Retinal pigment epithelial cell (primary cell): ENCODE measurements around the gene FAM229B.

ENCODE experiments used
- DNase-seq: peaks from one replicate; pipeline ENCODE4 v3.0.0-alpha.2; 2010; ENCODE audit warnings: low read depth
- H3K4me3 ChIP-seq: 2 replicates; pipeline ENCODE4 v1.5.1; 2011; ENCODE audit warnings: mild to moderate bottlenecking, low read length, control low read depth, moderate library complexity
- CTCF ChIP-seq: conservative IDR thresholded peaks from 2 replicates; pipeline ENCODE4 v1.5.1; 2011; ENCODE audit warnings: low read depth, low read length, control low read depth, inconsistent platforms

FAM229B gene

GRCh38 chr6:112054001-112054400 is 33.4 kb upstream of the FAM229B start, which contains the start of gene CCN6:
Gene CCN6, plus strand, starts transcription at chr6:112054104. Its CDS starts 254 bp downstream, at chr6:112054358.
- DNase-seq = no peak
- no peak within 1 kb of the TSS for H3K4me3 ChIP-seq
- no peak for TF ChIP-seq CTCF

GRCh38 chr6:112054555-112055190 is 32.7 kb upstream of the FAM229B start:
- TF ChIP-seq CTCF = no peak
- H3K4me3 ChIP-seq = no peak overlapping the region
- no peak for DNase-seq

GRCh38 chr6:112058243-112059032 is 29.0 kb upstream of the FAM229B start:
- no peak overlapping the region for H3K4me3 ChIP-seq
- TF ChIP-seq CTCF = no peak
- no peak for DNase-seq

GRCh38 chr6:112061605-112062004 is 25.8 kb upstream of the FAM229B start:
- no peak for DNase-seq
- H3K4me3 ChIP-seq = no peak overlapping the region
- no peak for TF ChIP-seq CTCF

- no peak for DNase-seq
- no peak overlapping the region for H3K4me3 ChIP-seq
- TF ChIP-seq CTCF = no peak
These were observed 24.4 kb upstream of the FAM229B start for GRCh38 chr6:112062966-112063365.

- no peak overlapping the region for H3K4me3 ChIP-seq
- no peak for DNase-seq
- TF ChIP-seq CTCF = no peak
These were observed 21.9 kb upstream of the FAM229B start for GRCh38 chr6:112065426-112065986.
